HT-29 (cell line): ENCODE data around the gene PTPRN2. TPM values are rescaled to one million over a fixed set of nuclear protein-coding genes. Genes with fewer than 3 reads are reported as not detected.

Experiments
- DNase-seq: peaks from one replicate; pipeline ENCODE4 v3.0.0-alpha.2; 2015; ENCODE audit warnings: low spot score
- total RNA-seq: library from RNA; depleted of rRNA; stranded (reverse); fragments of >200 nt; shearing (Covaris generic); gene quantifications from 2 replicates; pipeline ENCODE4 v1.2.3, GENCODE V29; 2014

Gene PTPRN2
- total RNA-seq, 1 experiment from 2014 or later: 1.7 TPM

GRCh38 chr7:157637216-157637949 lies 950.2 kb downstream of the PTPRN2 start:
- no peak for DNase-seq

GRCh38 chr7:157635669-157636068 lies 952.0 kb downstream of the PTPRN2 start:
- DNase-seq: no peak

- no peak for DNase-seq
Observed at GRCh38 chr7:157635148-157635500, 952.5 kb downstream of the PTPRN2 start.

GRCh38 chr7:157634401-157635147 lies 953.0 kb downstream of the PTPRN2 start:
- DNase-seq: no peak

GRCh38 chr7:157633465-157634185 lies 954.0 kb downstream of the PTPRN2 start:
- DNase-seq: no peak

- no peak for DNase-seq
Observed at GRCh38 chr7:157630301-157630853, 957.2 kb downstream of the PTPRN2 start.

GRCh38 chr7:157628456-157628855 lies 959.2 kb downstream of the PTPRN2 start:
- DNase-seq: no peak

GRCh38 chr7:157627646-157628045 lies 960.0 kb downstream of the PTPRN2 start:
- DNase-seq: no peak

- DNase-seq: no peak
Observed at GRCh38 chr7:157627033-157627432, 960.6 kb downstream of the PTPRN2 start.

- no peak for DNase-seq
Observed at GRCh38 chr7:157625973-157626742, 961.5 kb downstream of the PTPRN2 start.

- no peak for DNase-seq
Observed at GRCh38 chr7:157623556-157623955, 964.1 kb downstream of the PTPRN2 start.

- no peak for DNase-seq
Observed at GRCh38 chr7:157622408-157623205, 965.0 kb downstream of the PTPRN2 start.

- DNase-seq: no peak
Observed at GRCh38 chr7:157622000-157622399, 965.6 kb downstream of the PTPRN2 start.

- DNase-seq: no peak
Observed at GRCh38 chr7:157621131-157621681, 966.4 kb downstream of the PTPRN2 start.

- DNase-seq: no peak
Observed at GRCh38 chr7:157620616-157621015, 967.0 kb downstream of the PTPRN2 start.

GRCh38 chr7:157619753-157620525 lies 967.7 kb downstream of the PTPRN2 start:
- no peak for DNase-seq

- DNase-seq: no peak
Observed at GRCh38 chr7:157618823-157619606, 968.6 kb downstream of the PTPRN2 start.

- no peak for DNase-seq
Observed at GRCh38 chr7:157618091-157618726, 969.4 kb downstream of the PTPRN2 start.
